Measurements from ENCODE around the gene EFCAB6. TPM values are rescaled to one million over a fixed set of nuclear protein-coding genes. Genes with fewer than 3 reads are reported as not detected.

The EFCAB6 gene
- total and polyA plus RNA-seq, 2 of the 4 experiments (the other 2 are of a cell fraction), result 0.44 to 1.1 TPM

GRCh38 chr22:43622886-43623285, 189.2 kb downstream of the EFCAB6 start:
- ATAC-seq (ENCODE audit: low read depth), result no peak
- H3K4me1 ChIP-seq (ENCODE audit: control insufficient read depth, insufficient read depth, low read length), result no peaks in the 10 kb centered on the region
- TF ChIP-seq MAZ (IDR thresholded peaks at IDR 0.05; ENCODE audit: borderline replicate concordance, low read depth, low read length) (no peak), CEBPB (IDR thresholded peaks at IDR 0.05; ENCODE audit: low read depth, low read length) (no peak), FOS (IDR thresholded peaks at IDR 0.05; ENCODE audit: low read depth, low read length) (no peak), USF2 (IDR thresholded peaks at IDR 0.05; ENCODE audit: low read depth, low read length) (no peak), RAD21 (IDR thresholded peaks at IDR 0.05; ENCODE audit: low read length) (no peak), MXI1 (IDR thresholded peaks at IDR 0.05; ENCODE audit: borderline replicate concordance, low read depth, low read length) (no peak)
- H2BK5ac ChIP-seq (ENCODE audit: low read depth, low read length, poor library complexity, severe bottlenecking), result no peak overlapping the region
- no peak overlapping the region for H2AFZ ChIP-seq (replicated peaks; ENCODE audit: low read length, poor library complexity)
- DNase-seq, result no peak
- H3K4me2 ChIP-seq (ENCODE audit: low read depth, low read length), result no peak overlapping the region
- no peaks in the 10 kb centered on the region for H3K36me3 ChIP-seq (ENCODE audit: control insufficient read depth, insufficient read depth, low read length)
- intact Hi-C loops (cut with micrococcal nuclease) (no loop called here), in situ Hi-C loops (cut with MboI; ENCODE audit: low sequenced_read_pairs) (no loop called here), dilution Hi-C loops (cut with HindIII; ENCODE audit: low sequenced_read_pairs, unreplicated experiment) (no loop called here)
- H2BK20ac ChIP-seq (ENCODE audit: low read depth, low read length), result no peak overlapping the region
- POLR2A ChIA-PET (ENCODE audit: unreplicated experiment), result no interaction called here
- H2BK15ac ChIP-seq (ENCODE audit: low read depth, low read length), result no peak overlapping the region
- no TSS peak for BruUV-seq (replicated peaks)
- H4K8ac ChIP-seq (ENCODE audit: low read depth in 2 of 2, low read length in 2 of 2), result no peak overlapping the region
- H3K56ac ChIP-seq (ENCODE audit: extremely low read depth, insufficient read depth, low read length), result no peak overlapping the region
- H3K79me1 ChIP-seq (ENCODE audit: low read depth in 1 of 2, low read length in 2 of 2), result no peaks in the 10 kb centered on the region
- no peak overlapping the region for H4K5ac ChIP-seq (ENCODE audit: low read depth, low read length)
- H3K18ac ChIP-seq (ENCODE audit: low read depth, low read length), result no peak overlapping the region
- no peak overlapping the region for H3K14ac ChIP-seq (replicated peaks; ENCODE audit: low read depth, low read length)
- no peak overlapping the region for H2BK120ac ChIP-seq (ENCODE audit: low read depth, low read length)
- no peak overlapping the region for H3K27ac ChIP-seq (ENCODE audit: insufficient read depth, low read length)
- no peak overlapping the region for H4K91ac ChIP-seq (ENCODE audit: insufficient read depth, low read depth, low read length)
- H3K9me3 ChIP-seq (ENCODE audit: control insufficient read depth, insufficient read depth, low read length), result no peaks in the 10 kb centered on the region
- CTCF ChIA-PET, result no interaction called here
- no peak overlapping the region for H2AK9ac ChIP-seq (replicated peaks; ENCODE audit: low read depth, low read length, poor library complexity)
- H3K27me3 ChIP-seq (ENCODE audit: control insufficient read depth, insufficient read depth, low read length), result no peaks in the 10 kb centered on the region; the same call in 1 of the 2 replicates
- H3K9me1 ChIP-seq (ENCODE audit: insufficient read depth, low read length), result no peaks in the 10 kb centered on the region
- H2AK5ac ChIP-seq (ENCODE audit: low read depth, low read length), result no peak overlapping the region
- no peak overlapping the region for H3K4ac ChIP-seq (ENCODE audit: low read depth, low read length)
- H3K9ac ChIP-seq (ENCODE audit: low read depth, low read length), result no peak overlapping the region
- H4K20me1 ChIP-seq (ENCODE audit: insufficient read depth, low read length), result no peaks in the 10 kb centered on the region
- H3K4me3 ChIP-seq (ENCODE audit: insufficient read depth, low read depth, low read length), result no peak overlapping the region
- H3K23ac ChIP-seq (ENCODE audit: low read depth, low read length), result no peak overlapping the region
- no CpG with 5 or more reads among the region's 4 CpGs for WGBS, 2 experiments (ENCODE audit: extremely low coverage in 2 of 2, insufficient read length in 1 of 2)
